ENCODE results near the gene DPH6. TPM values are rescaled to one million over a fixed set of nuclear protein-coding genes. Genes with fewer than 3 reads are reported as not detected.
A peak's percentile ranks its signal among the peaks of the same experiment; 100 is the strongest.

The DPH6 gene
- total RNA-seq, 1 donor from 2014 or later: 18.4 TPM

- no peak overlapping the region for H3K4me3 ChIP-seq (ENCODE audit: low read depth, low read length)
- DNase-seq (ENCODE audit: low read depth): no peak
- H3K27me3 ChIP-seq (ENCODE audit: control insufficient read depth, insufficient read depth, low read length): no peaks in the 10 kb centered on the region
- no peak for FAIRE-seq
- TF ChIP-seq, protein P1, sequence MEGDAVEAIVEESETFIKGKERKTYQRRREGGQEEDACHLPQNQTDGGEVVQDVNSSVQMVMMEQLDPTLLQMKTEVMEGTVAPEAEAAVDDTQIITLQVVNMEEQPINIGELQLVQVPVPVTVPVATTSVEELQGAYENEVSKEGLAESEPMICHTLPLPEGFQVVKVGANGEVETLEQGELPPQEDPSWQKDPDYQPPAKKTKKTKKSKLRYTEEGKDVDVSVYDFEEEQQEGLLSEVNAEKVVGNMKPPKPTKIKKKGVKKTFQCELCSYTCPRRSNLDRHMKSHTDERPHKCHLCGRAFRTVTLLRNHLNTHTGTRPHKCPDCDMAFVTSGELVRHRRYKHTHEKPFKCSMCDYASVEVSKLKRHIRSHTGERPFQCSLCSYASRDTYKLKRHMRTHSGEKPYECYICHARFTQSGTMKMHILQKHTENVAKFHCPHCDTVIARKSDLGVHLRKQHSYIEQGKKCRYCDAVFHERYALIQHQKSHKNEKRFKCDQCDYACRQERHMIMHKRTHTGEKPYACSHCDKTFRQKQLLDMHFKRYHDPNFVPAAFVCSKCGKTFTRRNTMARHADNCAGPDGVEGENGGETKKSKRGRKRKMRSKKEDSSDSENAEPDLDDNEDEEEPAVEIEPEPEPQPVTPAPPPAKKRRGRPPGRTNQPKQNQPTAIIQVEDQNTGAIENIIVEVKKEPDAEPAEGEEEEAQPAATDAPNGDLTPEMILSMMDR (IDR thresholded peaks at IDR 0.05; ENCODE audit: insufficient read depth, low read length, severe bottlenecking): no peak
- H3K36me3 ChIP-seq (ENCODE audit: control insufficient read depth, insufficient read depth, low read length): no peaks in the 10 kb centered on the region
Observed at GRCh38 chr15:35506272-35506870, 39.6 kb downstream of the DPH6 start.

DNA sequence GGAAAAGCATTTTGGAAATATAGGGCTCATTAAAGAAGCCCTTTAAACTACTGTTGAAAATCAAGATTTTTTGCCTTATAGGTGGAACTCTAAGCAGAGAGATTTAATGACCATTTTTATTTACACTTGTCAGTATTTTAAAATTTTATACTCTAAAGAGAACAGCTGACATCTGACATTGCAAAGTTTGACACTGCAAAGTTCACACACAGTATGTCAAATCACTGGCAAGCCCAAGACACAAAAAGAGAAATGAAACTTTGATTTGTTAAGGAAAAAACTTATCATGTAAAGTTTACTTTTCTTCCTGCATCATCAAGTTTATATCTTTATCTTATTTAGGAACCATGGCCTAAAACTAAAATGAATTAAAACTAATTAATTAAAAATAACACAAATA, 40.2 kb downstream of the DPH6 start:
- DNase-seq (ENCODE audit: low read depth): no peak
- TF ChIP-seq, protein P1 (IDR thresholded peaks at IDR 0.05; ENCODE audit: insufficient read depth, low read length, severe bottlenecking): no peak
- FAIRE-seq: no peak
- Histone ChIP-seq H3K36me3 (ENCODE audit: control insufficient read depth, insufficient read depth, low read length) (no peaks in the 10 kb centered on the region), H3K4me3 (ENCODE audit: low read depth, low read length) (no peak overlapping the region), H3K27me3 (ENCODE audit: control insufficient read depth, insufficient read depth, low read length) (no peaks in the 10 kb centered on the region)

DNA sequence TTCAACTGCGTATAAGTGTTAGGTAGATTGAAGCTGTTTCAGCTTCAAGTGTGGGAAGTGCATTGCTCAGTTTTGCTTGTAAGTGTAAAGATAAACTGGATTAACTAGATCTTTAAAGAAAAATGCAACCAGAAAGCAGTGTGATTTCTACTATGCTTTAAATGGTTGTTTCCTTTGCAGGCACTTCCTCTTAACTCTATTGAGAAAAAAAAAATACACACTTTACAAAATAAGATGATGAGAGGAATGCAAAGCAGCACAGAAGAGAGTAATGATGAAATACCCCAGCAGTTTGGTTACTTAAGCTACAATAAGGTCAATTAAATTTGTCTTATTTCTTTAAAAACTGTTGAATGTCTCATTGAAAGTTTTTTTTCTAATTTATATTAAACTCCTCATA, 40.8 kb downstream of the DPH6 start:
- FAIRE-seq (no peak), DNase-seq (ENCODE audit: low read depth) (no peak)
- Histone ChIP-seq H3K4me3 (ENCODE audit: low read depth, low read length) (no peak overlapping the region), H3K36me3 (ENCODE audit: control insufficient read depth, insufficient read depth, low read length) (no peaks in the 10 kb centered on the region), H3K27me3 (ENCODE audit: control insufficient read depth, insufficient read depth, low read length) (no peaks in the 10 kb centered on the region)
- TF ChIP-seq, protein P1 (IDR thresholded peaks at IDR 0.05; ENCODE audit: insufficient read depth, low read length, severe bottlenecking): no peak

DNA sequence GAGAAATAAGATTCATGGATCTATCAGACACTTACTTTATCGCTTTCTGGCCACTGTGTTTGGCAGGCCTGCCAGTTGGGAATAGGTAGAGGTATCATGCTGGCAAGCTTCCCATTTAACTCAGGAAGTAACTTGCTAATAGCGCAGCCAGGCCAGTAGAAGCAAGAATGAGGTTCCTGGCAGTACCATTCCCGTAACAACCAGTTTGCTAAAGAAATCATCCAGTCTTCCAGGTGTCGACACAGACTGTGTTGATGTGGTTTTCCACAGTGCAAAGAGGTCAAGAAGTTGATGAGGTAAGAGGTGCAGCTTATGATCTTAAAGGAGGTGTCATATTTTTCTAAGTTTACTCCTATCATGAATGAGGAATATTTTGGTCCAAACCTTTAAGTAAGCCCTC, 46.2 kb downstream of the DPH6 start:
- no peak overlapping the region for H3K4me3 ChIP-seq (ENCODE audit: low read depth, low read length)
- no peaks in the 10 kb centered on the region for H3K36me3 ChIP-seq (ENCODE audit: control insufficient read depth, insufficient read depth, low read length)
- peak; percentile 93 for DNase-seq (ENCODE audit: low read depth)
- peak; percentile 89 for FAIRE-seq
- no peaks in the 10 kb centered on the region for H3K27me3 ChIP-seq (ENCODE audit: control insufficient read depth, insufficient read depth, low read length)
- TF ChIP-seq, protein P1 (IDR thresholded peaks at IDR 0.05; ENCODE audit: insufficient read depth, low read length, severe bottlenecking): no peak

DNA sequence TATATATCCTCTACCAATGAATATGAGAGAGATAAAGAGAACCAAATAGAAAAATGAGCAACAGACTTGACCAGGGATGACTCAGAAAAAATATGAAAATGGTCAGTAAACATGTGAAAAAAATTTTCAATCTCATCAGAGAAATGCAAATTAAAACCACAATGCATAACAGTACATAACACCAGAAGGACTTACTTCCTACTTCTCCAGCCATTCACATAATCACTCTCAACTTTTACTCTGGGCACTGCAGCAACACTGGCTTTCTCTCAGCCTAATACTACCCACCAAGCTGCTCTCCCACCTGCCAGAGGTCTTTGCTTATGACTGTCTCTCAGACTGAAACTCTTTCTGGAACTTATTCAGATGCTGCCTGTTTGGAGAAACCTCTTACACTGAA, 49.4 kb downstream of the DPH6 start:
- DNase-seq (ENCODE audit: low read depth) (no peak), FAIRE-seq (no peak)
- TF ChIP-seq, protein P1 (IDR thresholded peaks at IDR 0.05; ENCODE audit: insufficient read depth, low read length, severe bottlenecking): no peak
- Histone ChIP-seq H3K27me3 (ENCODE audit: control insufficient read depth, insufficient read depth, low read length) (no peaks in the 10 kb centered on the region), H3K4me3 (ENCODE audit: low read depth, low read length) (no peak overlapping the region), H3K36me3 (ENCODE audit: control insufficient read depth, insufficient read depth, low read length) (no peaks in the 10 kb centered on the region)

DNA sequence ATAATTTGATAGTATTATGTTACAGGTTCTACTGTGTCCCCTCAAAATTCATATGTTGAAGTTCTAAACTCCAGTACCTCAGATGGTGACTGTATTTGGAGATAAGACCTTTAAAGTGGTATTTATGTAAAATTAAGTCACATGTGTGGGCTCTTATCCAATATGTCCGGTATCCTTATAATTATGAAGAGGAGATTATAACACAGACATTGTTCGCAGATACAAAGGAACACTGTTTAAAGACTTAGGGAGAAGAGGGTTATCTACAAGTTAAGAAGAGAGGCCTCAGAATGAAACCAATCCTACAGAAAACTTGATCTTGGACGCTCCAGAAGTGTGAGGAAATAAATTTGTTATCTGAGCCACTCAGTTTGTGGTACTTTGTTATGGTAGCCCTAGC, 50.9 kb downstream of the DPH6 start:
- DNase-seq (ENCODE audit: low read depth) (no peak), FAIRE-seq (no peak)
- Histone ChIP-seq H3K27me3 (ENCODE audit: control insufficient read depth, insufficient read depth, low read length) (no peaks in the 10 kb centered on the region), H3K4me3 (ENCODE audit: low read depth, low read length) (no peak overlapping the region), H3K36me3 (ENCODE audit: control insufficient read depth, insufficient read depth, low read length) (no peaks in the 10 kb centered on the region)
- TF ChIP-seq, protein P1 (IDR thresholded peaks at IDR 0.05; ENCODE audit: insufficient read depth, low read length, severe bottlenecking): no peak
